ENCODE results near the gene COL4A2. TPM values are rescaled to one million over a fixed set of nuclear protein-coding genes. Genes with fewer than 3 reads are reported as not detected.

Gene COL4A2
- total and polyA plus RNA-seq, 5 experiments from 2014 or later, result not detected

DNA sequence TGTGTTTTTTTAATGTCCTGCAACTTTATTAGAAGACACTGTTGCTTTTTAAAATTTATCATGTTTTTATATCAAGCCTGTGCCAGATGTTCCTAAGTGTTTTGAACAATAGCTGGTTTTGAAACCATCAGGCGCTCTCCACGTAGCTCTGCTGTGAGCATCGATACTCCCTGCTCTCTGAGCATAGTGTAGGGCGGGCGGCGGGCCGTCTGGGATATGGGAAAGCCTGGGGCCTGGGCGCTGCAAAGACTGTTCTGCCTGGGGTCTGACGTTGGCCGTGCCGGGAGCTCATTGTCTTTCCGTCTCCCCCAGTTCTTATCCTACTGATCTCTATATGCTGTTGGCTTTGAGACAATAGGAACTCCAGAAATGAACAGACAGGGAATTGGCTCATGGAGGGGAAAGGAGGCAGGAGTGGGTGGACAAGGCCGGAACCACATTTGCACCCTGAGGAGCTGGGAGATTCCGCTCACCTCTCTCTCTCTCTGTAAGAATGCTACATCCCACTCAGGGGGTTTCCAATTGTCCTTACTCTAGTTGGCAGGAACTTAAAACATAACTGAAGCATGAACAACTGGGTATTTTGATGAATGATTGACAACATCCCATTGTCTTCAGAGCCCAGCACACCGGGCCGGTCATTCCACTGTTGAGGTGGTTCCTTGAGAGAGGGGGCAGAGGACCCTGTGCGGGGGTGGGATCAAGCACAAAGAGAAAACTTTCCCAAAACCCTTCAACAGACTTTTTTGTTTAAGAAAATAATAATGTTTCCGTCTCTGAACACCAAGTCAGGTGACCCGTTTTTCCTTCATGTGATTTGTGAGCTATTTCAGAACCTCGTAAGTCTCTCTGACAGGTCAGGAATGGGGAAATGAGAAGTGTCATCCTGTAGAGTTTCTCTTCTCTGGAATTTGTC is 64.7 kb downstream of the COL4A2 start:
- H3K9me3 Mint-ChIP-seq, result no peaks in the 10 kb centered on the region
- no peak for ATAC-seq
- POLR2A ChIA-PET, result no interaction called here
- H3K4me3 Mint-ChIP-seq, result no peak overlapping the region
- H3K36me3 Mint-ChIP-seq, result no peaks in the 10 kb centered on the region
- H3K4me1 Mint-ChIP-seq, result no peaks in the 10 kb centered on the region
- H3K27ac Mint-ChIP-seq, result no peak overlapping the region
- H3K27me3 Mint-ChIP-seq, result peaks cover 10 to 22% (median 17%) of the 10 kb centered on the region in 5 donors
- DNase-seq, result no peak

DNA sequence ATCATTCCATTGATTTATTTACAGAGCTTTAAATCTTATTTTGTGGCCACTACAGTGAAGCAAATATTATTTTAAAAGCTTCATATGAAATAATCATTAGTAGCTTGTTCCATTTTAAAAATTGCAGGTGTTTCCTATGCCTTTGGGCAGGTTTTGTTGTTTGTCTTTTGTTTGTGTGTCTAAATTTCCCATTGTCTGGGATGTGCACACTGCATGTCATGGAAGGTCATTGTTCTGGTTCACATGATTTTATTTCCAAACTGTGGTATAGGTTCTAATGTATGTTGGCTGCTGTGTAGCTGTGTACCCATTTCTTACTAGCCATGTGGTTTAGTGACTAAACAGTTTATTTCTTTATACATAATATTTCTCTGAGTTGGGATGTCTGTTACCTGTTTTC is 65.6 kb downstream of the COL4A2 start:
- Mint-ChIP-seq H3K27ac (no peak overlapping the region), H3K27me3 (peaks cover 10 to 22% (median 21%) of the 10 kb centered on the region in 5 donors), H3K9me3 (no peaks in the 10 kb centered on the region), H3K36me3 (no peaks in the 10 kb centered on the region), H3K4me1 (no peaks in the 10 kb centered on the region), H3K4me3 (no peak overlapping the region)
- ATAC-seq (no peak), DNase-seq (no peak)
- POLR2A ChIA-PET, result no interaction called here

GRCh38 chr13:110373617-110374016 is 66.5 kb downstream of the COL4A2 start:
- Mint-ChIP-seq H3K27ac (no peak overlapping the region), H3K36me3 (no peaks in the 10 kb centered on the region), H3K4me1 (no peaks in the 10 kb centered on the region), H3K9me3 (no peaks in the 10 kb centered on the region), H3K27me3 (peaks cover 12 to 22% (median 21%) of the 10 kb centered on the region in 5 donors), H3K4me3 (no peak overlapping the region)
- POLR2A ChIA-PET, result no interaction called here
- ATAC-seq, result no peak
- DNase-seq, result no peak

- peaks cover 0 to 2% (median 0%) of the 10 kb centered on the region in 9 donors for H3K9me3 Mint-ChIP-seq
- ATAC-seq, result no peak
- no peak overlapping the region for H3K4me3 Mint-ChIP-seq
- POLR2A ChIA-PET, result no interaction called here
- peak overlapping the region in 2 of 10 donors; percentile 4 to 23 for H3K27ac Mint-ChIP-seq
- H3K27me3 Mint-ChIP-seq, result peaks cover 9 to 22% (median 20%) of the 10 kb centered on the region in 5 donors
- H3K4me1 Mint-ChIP-seq, result no peaks in the 10 kb centered on the region
- no peak for DNase-seq
- H3K36me3 Mint-ChIP-seq, result no peaks in the 10 kb centered on the region
Measured at GRCh38 chr13:110374431-110375370, 67.6 kb downstream of the COL4A2 start.

- Mint-ChIP-seq H3K27ac (no peak overlapping the region), H3K4me3 (no peak overlapping the region), H3K36me3 (no peaks in the 10 kb centered on the region), H3K4me1 (peaks cover 0 to 2% (median 0%) of the 10 kb centered on the region in 4 donors), H3K27me3 (peaks cover 11 to 22% (median 21%) of the 10 kb centered on the region in 5 donors), H3K9me3 (peaks cover 0 to 9% (median 1%) of the 10 kb centered on the region in 9 donors)
- POLR2A ChIA-PET, result no interaction called here
- ATAC-seq (no peak), DNase-seq (no peak)
Measured at GRCh38 chr13:110376120-110376519, 69.0 kb downstream of the COL4A2 start.

DNA sequence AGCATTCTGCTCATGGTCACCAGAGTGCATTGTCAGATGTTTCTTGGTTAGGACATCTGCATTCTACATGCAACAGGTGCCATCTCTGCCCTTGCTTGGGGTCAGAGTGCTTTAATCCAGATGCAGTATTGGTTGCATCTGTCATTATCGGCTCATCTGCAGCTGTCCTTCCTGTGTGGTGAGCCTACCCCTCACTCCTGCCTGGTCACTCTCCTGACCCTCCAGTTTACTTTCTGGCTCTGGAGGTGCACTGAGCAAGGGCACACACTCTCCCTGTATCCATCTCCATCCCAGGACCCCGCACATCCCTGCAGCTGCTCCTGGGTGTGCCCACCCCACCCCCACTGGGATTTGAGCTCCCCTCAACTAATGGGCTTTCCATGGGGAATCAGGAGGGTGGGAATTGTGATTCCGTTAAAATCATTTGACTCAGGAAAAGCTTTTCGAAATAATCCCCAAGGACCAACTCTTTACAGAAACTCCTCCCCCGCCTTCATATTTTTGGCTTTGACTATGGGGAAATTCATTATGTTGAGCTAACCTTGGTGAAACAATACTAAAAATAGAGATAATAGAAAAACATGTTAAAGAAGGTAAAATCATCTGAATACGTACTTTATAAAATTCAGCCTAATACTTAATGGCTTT is 70.2 kb downstream of the COL4A2 start:
- Mint-ChIP-seq H3K27ac (no peak overlapping the region), H3K4me3 (no peak overlapping the region), H3K4me1 (peaks cover 0 to 2% (median 0%) of the 10 kb centered on the region in 4 donors), H3K36me3 (no peaks in the 10 kb centered on the region), H3K9me3 (peaks cover 0 to 19% (median 2%) of the 10 kb centered on the region in 9 donors), H3K27me3 (peaks cover 14 to 32% (median 24%) of the 10 kb centered on the region in 5 donors)
- ATAC-seq (no peak), DNase-seq (no peak)
- POLR2A ChIA-PET, result no interaction called here

DNA sequence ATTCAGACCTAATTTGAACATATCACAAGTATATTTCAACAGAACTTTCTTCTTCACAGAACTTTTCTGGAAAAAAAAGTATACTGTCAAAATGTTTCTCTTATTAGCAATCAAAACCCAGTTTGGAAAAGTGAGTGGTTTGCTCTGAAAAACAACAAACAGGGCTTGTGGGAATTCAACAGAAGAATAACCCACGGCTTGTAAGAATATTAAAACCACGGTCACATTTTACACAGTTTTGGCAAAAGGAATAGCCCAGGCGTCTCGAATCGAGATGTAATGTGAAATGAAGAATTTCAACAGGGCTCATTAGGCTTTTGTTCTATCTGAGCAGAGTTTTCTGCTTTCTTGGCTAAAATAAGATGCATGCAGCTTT is 70.7 kb downstream of the COL4A2 start:
- Mint-ChIP-seq H3K4me1 (peaks cover 0 to 2% (median 0%) of the 10 kb centered on the region in 4 donors), H3K9me3 (peaks cover 0 to 19% (median 2%) of the 10 kb centered on the region in 9 donors), H3K27me3 (peaks cover 14 to 35% (median 24%) of the 10 kb centered on the region in 5 donors), H3K4me3 (no peak overlapping the region), H3K36me3 (no peaks in the 10 kb centered on the region), H3K27ac (no peak overlapping the region)
- ATAC-seq (no peak), DNase-seq (no peak)
- POLR2A ChIA-PET, result no interaction called here

DNA sequence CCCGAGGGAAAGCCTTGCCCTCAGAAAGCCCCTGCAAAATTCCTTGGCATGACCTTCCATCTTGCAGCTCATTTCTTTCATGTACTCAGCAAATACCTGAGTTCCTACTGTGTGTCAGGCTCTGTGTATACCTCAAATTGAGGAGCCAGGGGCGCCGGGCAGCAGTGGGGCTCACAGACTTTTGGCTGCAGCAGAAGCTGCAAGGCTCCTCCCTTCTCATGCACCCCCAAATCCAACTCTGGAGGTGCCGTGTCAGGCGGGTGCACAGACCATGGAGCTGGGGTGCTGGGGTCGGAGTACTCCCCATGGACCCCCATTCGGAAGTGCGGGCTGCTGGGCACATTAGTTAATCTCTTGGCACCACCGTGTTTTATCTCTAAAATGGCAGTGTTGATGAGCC is 72.3 kb downstream of the COL4A2 start:
- no peak for ATAC-seq
- no peaks in the 10 kb centered on the region for H3K36me3 Mint-ChIP-seq
- H3K9me3 Mint-ChIP-seq, result peaks cover 0 to 19% (median 2%) of the 10 kb centered on the region in 9 donors
- H3K4me1 Mint-ChIP-seq, result peaks cover 0 to 2% (median 0%) of the 10 kb centered on the region in 4 donors
- H3K4me3 Mint-ChIP-seq, result no peak overlapping the region
- POLR2A ChIA-PET, result no interaction called here
- peaks cover 10 to 41% (median 22%) of the 10 kb centered on the region in 5 donors for H3K27me3 Mint-ChIP-seq
- H3K27ac Mint-ChIP-seq, result no peak overlapping the region
- DNase-seq, result no peak

GRCh38 chr13:110379905-110380341 is 72.8 kb downstream of the COL4A2 start:
- no peak overlapping the region for H3K4me3 Mint-ChIP-seq
- POLR2A ChIA-PET, result no interaction called here

GRCh38 chr13:110380359-110381028 is 73.4 kb downstream of the COL4A2 start:
- Mint-ChIP-seq H3K4me1 (peaks cover 0 to 2% (median 0%) of the 10 kb centered on the region in 4 donors), H3K27ac (peak overlapping the region in 1 of 10 donors; percentile 7), H3K27me3 (peaks cover 3 to 37% (median 19%) of the 10 kb centered on the region in 5 donors), H3K36me3 (no peaks in the 10 kb centered on the region), H3K4me3 (no peak overlapping the region), H3K9me3 (peaks cover 0 to 19% (median 2%) of the 10 kb centered on the region in 9 donors)
- POLR2A ChIA-PET, result no interaction called here
- ATAC-seq (no peak), DNase-seq (no peak)

More at GRCh38 chr13:110379905-110380341, 72.8 kb downstream of the COL4A2 start:
- peaks cover 0 to 19% (median 2%) of the 10 kb centered on the region in 9 donors for H3K9me3 Mint-ChIP-seq
- no peaks in the 10 kb centered on the region for H3K36me3 Mint-ChIP-seq
- peaks cover 0 to 2% (median 0%) of the 10 kb centered on the region in 4 donors for H3K4me1 Mint-ChIP-seq
- no peak for ATAC-seq
- DNase-seq, result no peak
- H3K27me3 Mint-ChIP-seq, result peaks cover 6 to 41% (median 22%) of the 10 kb centered on the region in 5 donors
- H3K27ac Mint-ChIP-seq, result no peak overlapping the region

DNA sequence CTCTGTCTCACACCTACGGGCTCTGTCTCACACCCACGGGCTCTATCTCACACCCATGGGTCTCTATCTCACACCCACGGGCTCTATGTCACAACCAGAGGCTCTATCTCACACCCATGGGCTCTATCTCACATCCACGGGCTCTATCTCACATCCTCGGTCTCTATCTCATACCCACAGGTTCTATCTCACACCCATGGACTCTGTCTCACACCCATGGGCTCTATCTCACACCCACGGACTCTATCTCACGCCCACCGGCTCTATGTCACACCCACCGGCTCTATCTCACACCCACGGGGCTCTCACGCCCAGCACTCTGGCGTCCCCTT is 73.9 kb downstream of the COL4A2 start:
- peaks cover 3 to 36% (median 19%) of the 10 kb centered on the region in 5 donors for H3K27me3 Mint-ChIP-seq
- H3K27ac Mint-ChIP-seq, result no peak overlapping the region
- no peak for ATAC-seq
- no peaks in the 10 kb centered on the region for H3K36me3 Mint-ChIP-seq
- POLR2A ChIA-PET, result no interaction called here
- no peak overlapping the region for H3K4me3 Mint-ChIP-seq
- H3K4me1 Mint-ChIP-seq, result peaks cover 0 to 2% (median 0%) of the 10 kb centered on the region in 4 donors
- no peak for DNase-seq
- peaks cover 0 to 19% (median 2%) of the 10 kb centered on the region in 9 donors for H3K9me3 Mint-ChIP-seq

DNA sequence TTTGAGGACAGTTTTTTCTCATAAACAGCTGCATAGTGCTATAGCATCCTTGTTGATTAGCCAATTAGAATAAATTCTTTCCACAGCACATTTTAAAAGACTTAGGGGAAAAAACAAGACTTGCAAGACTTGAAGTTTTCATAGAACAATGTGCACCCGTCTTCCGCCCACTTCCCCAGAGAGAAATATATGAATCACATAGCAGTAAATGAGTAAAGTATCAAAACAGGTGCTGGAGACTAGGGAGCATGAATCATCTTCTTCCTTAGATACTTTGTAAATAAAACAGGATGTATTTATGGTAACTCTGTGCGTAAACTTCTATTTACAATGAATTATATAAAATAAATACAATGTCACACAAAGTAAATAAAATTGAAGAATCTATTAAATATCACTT is 75.1 kb downstream of the COL4A2 start:
- no peaks in the 10 kb centered on the region for H3K36me3 Mint-ChIP-seq
- POLR2A ChIA-PET, result no interaction called here
- DNase-seq, result no peak
- peaks cover 3 to 36% (median 14%) of the 10 kb centered on the region in 5 donors for H3K27me3 Mint-ChIP-seq
- ATAC-seq, result no peak
- H3K9me3 Mint-ChIP-seq, result peaks cover 0 to 19% (median 2%) of the 10 kb centered on the region in 9 donors
- peaks cover 0 to 2% (median 0%) of the 10 kb centered on the region in 4 donors for H3K4me1 Mint-ChIP-seq
- no peak overlapping the region for H3K27ac Mint-ChIP-seq
- H3K4me3 Mint-ChIP-seq, result no peak overlapping the region
